ENCODE measurements around the gene CTAG1A.
"Not testable (repeated sequence)": the region's sequence is repeated elsewhere in the genome, so short reads cannot be mapped to it uniquely, and the experiment has no call there.

Gene CTAG1A

DNA sequence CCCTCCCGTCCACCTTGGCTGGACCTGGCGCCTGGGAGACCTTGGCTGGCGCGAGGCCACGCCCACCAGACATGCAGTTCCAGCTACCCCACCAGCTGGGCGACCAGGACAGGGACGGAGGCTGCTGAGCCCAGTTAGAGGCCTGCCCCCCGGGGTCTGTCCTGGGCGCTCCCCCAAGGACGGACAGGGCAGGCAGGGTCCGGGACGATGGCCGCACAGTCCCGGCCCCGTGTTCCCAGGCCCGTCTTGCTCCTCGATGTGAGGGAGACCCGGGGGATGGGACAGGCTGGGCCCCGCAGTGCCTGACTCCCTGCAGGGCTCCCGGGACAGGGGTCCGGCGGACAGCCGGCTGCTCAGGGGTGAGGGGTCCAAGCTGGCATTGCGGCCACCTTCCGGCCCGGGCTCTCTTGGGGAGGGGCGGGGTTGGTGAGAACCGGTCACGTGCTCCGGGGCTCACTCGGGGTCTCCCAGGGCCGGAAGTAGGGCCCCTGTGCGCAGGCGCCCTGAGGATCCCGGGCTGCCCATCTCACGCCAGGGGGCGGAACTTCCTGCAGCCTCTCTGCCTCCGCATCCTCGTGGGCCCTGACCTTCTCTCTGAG lies at the start of gene CTAG1A:
CTAG1A (plus strand) TSS at position 549 of the 599 bp plus-strand sequence. CDS start 74 bp downstream, outside the sequence.
- in situ Hi-C loops (cut with HindIII; ENCODE audit: low sequenced_read_pairs): not testable (repeated sequence)

DNA sequence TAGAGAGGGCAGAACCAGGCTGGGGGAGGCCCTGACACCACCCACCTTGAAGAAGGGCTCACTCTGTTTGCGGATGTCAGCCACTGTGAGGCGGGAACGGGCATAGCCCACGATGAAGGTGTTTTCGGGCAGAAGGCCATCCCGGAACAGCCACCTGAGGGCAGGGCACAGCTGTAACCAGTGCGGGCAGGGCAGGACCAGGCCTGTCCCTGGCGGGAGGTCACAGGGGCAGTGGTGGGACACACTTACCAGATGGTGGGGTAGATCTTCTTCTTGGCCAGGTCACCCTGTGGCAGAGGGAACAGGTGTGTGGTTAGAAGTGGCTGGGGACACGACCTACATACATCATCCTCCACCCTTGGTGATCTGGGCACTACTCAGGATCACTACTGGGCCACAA lies 49.0 kb upstream of the CTAG1A start:
- in situ Hi-C loops (cut with HindIII; ENCODE audit: low sequenced_read_pairs): no loop called here

DNA sequence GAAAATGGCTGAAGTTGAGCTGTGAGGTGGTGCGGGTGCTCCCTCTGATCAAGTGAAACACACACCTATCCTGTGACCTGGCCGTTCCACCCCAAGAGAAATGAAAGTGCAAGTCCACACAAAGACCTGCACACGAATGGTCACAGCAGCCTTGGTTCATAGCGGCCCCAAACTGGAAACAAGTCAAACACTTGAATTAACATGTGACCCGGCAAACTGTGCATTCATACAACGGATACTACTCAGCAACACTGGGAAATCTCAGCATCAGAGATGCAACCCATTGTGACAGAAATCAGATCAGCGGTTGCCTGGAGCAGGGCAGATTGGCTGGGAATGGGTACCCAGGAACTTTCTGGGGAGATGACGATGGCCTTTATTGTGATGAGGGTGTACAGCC lies 45.9 kb upstream of the CTAG1A start:
- in situ Hi-C loops (cut with HindIII; ENCODE audit: low sequenced_read_pairs): no loop called here

DNA sequence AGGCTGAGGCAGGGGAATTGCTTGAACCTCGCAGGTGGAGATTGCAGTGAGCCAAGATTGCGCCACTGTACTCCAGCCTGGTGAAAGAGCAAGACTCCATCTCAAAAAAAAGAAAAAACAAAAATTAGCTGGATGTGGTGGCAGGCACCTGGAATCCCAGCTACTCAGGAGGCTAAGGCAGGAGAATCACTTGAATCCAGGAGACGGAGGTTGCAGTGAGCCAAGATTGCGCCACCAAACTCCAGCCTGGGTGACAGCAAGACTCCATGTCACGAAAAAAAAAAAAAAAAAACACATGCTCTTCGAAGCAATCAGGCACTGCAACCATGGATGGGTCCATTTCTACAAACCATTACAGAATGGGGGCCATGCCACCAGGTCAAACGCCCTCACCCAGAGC lies 44.6 kb upstream of the CTAG1A start:
- in situ Hi-C loops (cut with HindIII; ENCODE audit: low sequenced_read_pairs): not testable (repeated sequence)

DNA sequence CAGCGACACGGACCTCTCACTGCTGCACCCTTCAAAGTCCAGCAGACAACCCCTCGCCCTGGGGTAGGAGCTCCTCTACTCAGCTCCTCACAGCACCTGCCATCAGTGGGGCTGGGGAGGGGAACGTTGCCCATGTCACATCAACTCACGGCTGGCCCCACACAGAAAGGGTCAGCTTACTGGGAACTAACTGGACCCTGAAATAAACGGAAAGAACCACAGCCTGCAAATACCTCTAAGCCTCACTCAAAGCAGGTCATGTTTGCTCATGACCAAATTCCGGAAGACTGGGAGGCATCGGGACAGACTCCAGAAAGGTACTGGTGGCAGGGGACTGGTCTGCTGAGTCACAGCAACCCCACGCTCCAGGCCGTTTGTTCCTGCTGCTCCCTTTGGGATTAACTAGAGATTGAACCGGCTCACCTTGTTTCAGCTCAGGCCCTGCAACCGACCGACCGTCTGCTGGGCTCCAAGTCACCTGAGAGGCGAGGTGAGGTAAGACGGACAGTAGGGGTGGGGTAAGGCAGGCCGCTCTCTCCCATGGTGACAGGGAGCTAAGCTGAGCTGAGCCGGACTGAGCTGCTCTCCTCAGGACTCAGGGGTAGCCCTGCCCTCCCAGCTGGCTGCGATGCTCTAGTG lies 43.9 kb upstream of the CTAG1A start:
- in situ Hi-C loops (cut with HindIII; ENCODE audit: low sequenced_read_pairs): no loop called here

DNA sequence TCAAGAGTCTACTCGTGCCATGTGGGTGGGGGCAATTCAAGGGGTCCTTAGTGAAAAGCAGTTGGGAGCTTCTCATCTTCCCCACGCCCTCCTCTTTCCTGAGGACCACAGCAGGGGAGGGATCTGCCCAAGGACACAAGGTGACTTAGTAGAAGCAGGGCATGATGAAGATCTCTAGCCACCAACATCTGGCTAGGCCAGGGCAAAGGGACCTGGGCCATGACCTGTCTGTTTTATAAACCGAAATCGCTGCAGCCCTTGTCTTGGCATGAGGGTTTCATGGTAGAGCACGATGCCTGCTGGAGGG lies 43.4 kb upstream of the CTAG1A start:
- in situ Hi-C loops (cut with HindIII; ENCODE audit: low sequenced_read_pairs): no loop called here

DNA sequence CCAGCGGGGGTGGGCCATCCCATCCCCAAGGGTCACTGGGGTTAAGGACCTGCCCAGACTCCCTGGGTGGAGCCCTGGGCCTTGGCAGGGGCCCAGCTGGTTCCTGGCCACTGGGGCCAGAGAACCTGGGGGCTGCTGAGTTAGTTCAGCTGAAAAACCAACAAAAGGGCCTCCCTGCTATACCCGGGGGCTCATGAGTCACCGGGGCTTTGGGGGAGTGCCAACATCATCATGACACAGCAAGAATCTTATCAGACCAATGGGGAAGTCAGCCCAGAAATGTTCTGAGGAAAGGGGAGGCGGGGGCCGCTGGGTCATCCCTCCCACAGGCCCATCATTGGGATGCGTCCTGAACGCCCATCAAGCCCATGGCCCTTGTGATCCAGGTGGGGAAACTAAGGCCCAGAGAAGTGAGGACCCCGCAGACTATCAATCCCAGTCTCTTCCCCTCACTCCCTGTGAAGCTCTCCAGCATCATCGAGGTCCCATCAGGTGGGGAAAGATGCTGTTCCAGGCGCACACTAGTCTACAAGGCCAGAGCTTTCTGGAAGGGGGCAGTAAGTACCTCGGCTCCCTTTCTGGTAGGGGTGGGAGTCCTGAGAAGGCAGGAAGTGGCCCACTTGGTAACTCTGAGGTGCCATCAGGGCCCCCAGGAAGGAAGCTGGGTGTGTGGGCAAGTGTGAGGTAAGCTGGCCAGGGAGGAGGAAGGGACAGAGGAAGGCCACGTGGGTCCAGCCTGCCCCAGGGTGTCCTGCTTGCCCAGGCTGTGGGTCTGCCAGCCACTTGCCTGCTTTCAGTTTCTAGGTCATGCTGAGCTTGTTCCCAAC lies 42.8 kb upstream of the CTAG1A start:
- in situ Hi-C loops (cut with HindIII; ENCODE audit: low sequenced_read_pairs): no loop called here

DNA sequence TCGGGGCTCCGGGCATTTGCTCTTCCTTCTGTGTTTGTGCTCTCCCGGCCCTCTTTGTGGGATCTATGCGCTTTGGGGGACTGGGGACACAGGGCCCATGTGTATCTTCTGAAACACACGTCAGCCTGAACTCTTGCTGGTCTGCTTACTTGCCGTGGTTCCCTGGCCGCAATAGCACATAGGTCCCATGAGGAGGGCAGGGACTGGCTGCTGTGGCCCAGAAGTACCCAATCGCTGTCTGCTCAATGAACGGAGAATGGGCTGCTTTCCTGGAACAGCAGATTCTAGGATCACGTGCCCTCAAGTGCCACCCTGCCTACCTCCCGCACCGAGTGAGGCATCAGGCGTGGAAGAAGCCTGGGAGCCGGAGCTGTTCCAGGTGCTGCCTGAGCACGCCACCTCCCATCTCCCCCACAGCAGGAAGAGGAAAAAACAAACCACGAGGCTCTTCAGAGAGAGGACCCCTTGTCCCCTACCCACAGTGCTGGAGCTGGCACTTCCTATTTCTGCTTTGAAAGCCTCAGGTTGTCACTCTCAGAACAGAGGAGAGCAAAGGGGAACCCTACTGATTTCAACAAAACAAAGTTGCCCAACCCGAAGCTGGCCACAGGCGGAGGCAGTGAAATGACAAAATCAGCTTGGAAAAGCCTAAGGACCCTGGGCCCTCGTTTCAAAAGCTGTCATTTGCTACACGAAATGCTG lies 42.1 kb upstream of the CTAG1A start:
- in situ Hi-C loops (cut with HindIII; ENCODE audit: low sequenced_read_pairs): no loop called here

DNA sequence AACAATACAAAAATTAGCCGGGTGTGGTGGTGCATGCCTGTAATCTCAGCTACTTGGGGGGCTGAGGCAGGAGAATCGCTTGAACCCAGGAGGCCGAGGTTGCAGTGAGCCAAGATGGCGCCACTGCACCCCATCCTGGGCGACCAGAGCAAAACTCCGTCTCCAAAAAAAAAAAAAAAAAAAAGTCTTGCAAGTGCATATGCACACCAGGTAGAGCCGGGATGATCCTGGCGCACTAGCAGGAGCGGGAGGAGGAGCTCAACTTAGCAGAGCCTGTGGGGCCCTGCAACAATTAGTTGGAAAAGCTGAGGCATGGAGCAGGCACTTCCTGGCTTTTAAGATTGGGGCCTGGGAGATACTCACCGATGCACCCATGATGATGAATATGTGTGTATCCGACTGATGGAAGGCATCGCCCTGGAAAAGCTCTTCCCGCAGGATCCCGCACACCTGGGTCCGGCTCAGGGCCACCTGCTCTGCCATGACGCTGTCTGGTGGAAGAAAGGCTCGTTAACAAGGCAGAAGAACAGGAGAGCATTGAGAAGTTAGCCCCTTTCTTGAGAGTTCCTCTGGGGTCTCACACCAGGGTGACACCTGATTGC lies 39.2 kb upstream of the CTAG1A start:
- in situ Hi-C loops (cut with HindIII; ENCODE audit: low sequenced_read_pairs): no loop called here

DNA sequence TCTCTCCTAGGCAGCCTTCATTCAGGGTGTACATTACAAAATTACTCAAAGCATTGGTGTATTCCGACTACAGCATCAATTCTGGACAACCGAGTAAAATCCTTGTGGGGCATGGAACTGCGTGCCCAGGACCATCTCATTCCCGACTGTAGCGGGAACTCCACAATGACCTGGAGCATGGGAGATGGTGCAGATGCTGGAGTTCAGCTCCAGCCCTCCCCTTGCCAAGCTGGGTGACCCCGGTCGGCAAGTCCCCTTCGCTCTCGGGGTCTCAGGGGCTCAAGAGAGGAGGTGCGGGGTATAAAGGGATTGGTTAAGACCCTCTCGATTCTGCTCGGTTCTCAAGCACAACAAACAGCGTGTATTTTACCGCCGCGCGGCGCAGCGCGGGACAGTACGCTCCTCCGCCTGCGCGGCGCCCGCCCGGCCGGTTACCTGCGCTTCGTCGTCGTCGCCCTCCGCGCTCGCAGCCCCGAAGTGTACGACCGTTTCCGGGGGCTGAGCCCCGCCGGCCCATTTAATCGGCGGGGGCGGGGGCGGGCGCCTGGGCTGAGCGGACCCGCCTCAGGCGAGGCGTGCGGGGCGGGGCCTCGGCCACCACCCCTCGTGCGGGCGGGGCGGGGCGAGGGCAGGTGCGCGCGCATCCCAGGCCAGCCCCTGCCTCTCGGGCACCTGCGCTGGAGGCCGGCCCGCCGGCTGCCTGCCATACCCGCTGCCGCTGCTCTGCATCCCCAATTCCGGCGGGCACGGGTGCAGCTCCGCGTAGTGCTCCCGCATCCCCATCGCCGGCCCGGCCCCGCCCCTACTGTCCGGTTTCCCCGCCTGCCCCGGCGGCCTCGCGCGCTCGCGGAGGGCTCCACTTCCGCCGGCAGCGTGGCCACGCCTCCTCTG lies 38.3 kb upstream of the CTAG1A start, which contains the start of gene G6PD:
G6PD (minus strand) TSS at position 493 of the 891 bp plus-strand sequence. CDS start 691 bp downstream, outside the sequence.
- in situ Hi-C loops (cut with HindIII; ENCODE audit: low sequenced_read_pairs): no loop called here

DNA sequence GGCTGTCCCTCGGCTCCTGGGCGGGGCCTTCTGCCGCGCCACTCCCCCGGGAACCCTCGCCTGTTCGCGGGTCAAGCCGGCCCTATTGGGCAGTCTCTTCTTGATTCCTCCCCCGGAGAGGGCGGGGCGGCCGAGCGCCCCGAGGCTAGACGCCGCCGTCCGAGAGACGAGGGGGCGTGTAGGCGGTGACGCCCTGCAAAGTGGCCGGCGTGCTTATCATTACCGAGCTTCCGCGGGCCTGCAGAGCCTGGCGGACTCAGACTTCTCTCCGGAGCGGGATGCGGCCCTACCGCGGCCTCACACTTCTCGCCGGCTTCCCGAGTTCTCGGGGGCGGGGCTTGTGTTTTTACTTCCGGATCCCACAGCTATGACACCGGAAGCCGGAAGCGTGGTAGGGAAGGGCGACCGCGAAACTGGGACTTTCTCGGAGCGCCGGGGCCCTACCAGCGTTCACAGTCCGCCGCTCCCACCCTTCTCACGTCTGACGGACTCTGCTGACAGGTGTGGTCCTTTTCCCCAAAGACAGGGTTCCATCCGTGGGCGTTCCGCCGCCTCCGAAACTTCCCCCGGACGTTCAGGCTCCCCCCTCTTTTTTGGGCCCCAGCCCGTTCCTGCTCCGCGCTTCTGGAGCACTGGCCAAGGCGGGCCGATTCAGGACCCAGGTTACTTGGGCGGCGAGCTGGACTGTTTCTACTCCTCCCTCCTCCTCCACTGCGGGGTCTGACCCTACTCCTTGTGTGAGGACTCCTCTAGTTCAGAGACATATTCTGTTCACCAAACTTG lies 37.5 kb upstream of the CTAG1A start, which contains the start of gene IKBKG:
IKBKG (plus strand) TSS at position 376 of the 783 bp plus-strand sequence. CDS start 4,383 bp downstream, outside the sequence.
- in situ Hi-C loops (cut with HindIII; ENCODE audit: low sequenced_read_pairs): no loop called here

DNA sequence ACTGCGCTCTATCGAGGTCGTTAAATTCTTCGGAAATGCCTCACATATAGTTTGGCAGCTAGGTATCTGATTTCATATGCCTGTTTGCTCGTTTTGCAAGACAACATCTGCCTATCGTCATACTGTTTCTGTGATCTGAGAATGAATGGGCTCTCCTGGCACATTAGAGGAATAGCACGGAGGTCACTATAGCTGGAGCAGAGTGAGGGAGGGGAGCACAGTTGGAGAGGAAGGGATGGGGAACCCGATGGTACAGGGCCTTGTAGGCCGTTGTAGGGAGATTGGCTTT lies 37.0 kb upstream of the CTAG1A start:
- in situ Hi-C loops (cut with HindIII; ENCODE audit: low sequenced_read_pairs): no loop called here

DNA sequence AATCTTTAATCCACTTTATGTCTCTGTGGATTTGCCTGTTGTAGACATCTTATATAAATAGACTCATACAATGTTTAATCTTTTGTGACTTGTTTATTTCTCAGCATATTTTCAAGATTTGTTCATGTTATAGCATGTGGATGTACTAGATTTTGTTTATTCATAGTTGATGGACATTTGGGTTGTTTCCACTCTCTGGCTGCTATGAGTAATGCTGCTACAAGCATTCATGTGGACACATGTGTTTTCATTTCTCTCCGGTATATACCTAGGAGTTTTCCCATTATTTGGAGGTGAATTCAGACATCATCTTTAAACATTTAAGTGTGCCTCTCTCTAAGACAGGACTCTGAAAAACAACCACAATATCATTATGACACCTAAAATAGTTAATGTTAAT lies 35.2 kb upstream of the CTAG1A start:
- in situ Hi-C loops (cut with HindIII; ENCODE audit: low sequenced_read_pairs): no loop called here

DNA sequence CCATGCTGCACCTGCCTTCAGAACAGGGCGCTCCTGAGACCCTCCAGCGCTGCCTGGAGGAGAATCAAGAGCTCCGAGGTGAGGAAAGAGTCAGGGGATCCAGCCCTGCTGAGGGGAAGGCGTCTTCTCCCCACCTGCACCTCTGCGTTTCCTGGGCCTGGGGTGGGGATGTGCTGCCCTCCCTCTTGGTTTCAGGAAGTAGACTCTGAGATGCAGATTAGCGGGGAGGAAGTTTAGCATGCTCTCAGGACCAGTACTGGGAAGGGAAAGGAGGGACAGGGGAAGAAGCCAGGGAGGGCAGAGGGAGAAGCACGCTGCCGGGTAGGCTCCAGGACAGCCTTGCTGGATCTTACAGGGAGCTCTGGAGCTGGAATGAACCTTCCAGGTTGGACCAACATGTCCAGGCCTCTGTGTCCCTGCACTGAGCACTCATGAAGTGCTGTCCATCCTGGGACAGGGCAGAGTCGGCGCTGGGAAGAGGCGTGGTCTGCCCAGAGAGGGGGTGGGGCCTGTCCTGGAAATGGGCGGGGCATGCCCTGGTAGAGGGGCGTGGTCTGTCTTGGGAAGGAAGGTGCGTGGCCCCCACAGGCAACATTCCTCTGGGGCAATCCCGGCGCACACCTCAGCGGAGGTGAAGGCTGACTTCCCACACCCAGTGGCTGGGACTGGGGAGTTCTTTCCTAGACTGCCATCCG lies 32.7 kb upstream of the CTAG1A start:
- in situ Hi-C loops (cut with HindIII; ENCODE audit: low sequenced_read_pairs): not testable (repeated sequence)

DNA sequence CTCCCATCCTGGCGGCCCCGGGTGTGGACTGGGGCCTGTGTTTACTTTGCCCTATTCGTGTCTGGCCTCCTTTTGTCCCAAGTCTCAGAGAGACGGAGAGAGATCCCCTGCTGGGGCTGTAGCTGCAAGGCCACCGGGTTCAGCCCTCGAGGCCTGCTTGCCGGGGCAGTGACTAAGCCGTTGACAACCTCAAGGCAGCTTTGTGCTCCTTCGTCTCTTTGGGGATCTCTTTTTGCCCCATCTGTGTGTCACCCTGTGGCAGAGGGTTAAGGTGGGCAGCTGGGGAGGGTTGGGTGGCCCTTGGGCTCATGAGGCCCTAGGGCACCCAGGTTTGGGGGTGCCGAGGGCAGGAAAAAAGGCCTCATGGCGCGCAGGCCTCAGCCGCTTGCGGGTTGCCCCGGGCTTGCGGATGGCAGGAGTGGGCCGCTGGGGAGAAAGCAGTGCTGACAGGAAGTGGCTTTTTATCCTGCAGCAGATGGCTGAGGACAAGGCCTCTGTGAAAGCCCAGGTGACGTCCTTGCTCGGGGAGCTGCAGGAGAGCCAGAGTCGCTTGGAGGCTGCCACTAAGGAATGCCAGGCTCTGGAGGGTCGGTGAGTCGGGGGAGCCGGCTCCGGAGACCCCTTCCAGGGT lies 26.8 kb upstream of the CTAG1A start:
- in situ Hi-C loops (cut with HindIII; ENCODE audit: low sequenced_read_pairs): not testable (repeated sequence)

DNA sequence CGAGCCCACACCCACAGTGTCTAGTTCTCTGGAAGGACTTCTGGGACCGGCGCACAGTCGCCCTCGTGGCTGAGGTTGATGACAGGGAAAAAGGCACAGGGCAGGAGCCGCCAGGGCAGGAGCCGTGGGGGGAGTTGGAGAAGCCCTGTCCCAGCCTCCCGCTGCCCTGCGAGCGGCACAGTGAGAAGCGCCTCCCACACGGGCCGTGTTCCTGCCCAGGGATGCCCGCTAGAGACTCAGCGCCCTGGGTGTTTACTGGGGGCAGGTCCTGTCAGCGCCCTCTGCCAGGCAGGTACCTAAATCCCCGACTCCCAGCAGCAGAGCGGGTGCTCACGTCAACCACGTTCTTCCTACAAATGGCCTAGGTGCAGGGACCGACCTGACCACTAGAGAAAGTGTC lies 26.0 kb upstream of the CTAG1A start:
- in situ Hi-C loops (cut with HindIII; ENCODE audit: low sequenced_read_pairs): not testable (repeated sequence)

DNA sequence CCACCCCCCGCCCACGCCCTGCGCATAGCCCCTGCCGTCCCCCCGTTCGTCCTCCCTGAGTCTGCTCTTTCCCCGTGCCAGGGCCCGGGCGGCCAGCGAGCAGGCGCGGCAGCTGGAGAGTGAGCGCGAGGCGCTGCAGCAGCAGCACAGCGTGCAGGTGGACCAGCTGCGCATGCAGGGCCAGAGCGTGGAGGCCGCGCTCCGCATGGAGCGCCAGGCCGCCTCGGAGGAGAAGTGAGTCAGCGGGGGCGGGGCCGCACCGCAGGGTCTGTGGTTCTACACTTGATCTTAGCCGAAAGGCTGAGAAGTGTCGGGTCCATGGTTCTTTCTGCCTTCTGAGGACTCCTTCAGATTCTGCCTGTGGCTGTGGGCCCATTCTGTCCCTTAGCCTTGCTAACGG lies 24.6 kb upstream of the CTAG1A start:
- in situ Hi-C loops (cut with HindIII; ENCODE audit: low sequenced_read_pairs): not testable (repeated sequence)

DNA sequence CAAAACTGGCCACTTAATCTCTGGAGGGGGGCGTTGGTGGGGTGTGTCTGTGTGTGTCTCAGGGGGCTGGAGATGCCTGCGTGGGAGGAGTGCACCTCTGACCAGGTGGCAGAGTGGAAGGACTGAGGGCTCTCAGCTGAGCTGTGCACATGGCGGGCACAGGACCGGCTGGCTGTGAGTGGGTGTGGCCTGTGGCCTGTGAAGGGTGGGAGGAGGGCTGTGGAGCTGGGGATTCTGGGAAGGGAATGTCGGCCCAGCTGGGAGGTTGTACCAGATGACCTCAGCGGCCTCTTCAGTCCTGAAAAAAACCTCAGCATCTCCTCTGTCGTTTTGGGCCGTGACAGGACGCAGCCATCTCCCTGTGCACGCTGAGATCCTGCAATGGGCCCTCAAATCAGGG lies 22.6 kb upstream of the CTAG1A start:
- in situ Hi-C loops (cut with HindIII; ENCODE audit: low sequenced_read_pairs): not testable (repeated sequence)
